ENCODE results near the gene GNAZ.

GNAZ gene

DNA sequence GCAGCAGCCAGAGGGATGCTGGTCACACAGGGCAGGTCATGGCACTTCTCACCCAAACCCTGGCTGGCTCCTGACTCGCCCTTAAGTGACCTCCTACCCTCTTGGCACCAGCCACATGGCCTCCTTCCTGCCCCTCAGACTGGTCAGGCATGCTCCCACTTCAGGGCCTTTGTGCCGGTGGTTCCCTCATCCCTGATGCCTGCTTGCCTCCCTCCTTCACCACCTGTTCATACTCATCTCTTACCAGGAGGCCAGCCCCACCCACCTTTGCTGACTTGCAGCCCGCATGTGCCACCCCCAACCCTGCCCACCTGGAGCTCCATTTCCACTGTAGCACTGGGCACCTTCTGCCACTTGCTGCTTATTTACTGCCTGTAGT, 20.1 kb downstream of the GNAZ start:
- H3K4me3 ChIP-seq: no peak overlapping the region
- no peak for TF ChIP-seq CTCF (IDR thresholded peaks at IDR 0.05)
- H3K9me3 ChIP-seq: no peaks in the 10 kb centered on the region
- H3K4me1 ChIP-seq: no peaks in the 10 kb centered on the region
- no peak overlapping the region for H3K27ac ChIP-seq
- no peak for DNase-seq
- no peaks in the 10 kb centered on the region for H3K36me3 ChIP-seq
- intact Hi-C loops (cut with DNase I; ENCODE audit: low total_unique reads): no loop called here
- H3K27me3 ChIP-seq: no peaks in the 10 kb centered on the region

DNA sequence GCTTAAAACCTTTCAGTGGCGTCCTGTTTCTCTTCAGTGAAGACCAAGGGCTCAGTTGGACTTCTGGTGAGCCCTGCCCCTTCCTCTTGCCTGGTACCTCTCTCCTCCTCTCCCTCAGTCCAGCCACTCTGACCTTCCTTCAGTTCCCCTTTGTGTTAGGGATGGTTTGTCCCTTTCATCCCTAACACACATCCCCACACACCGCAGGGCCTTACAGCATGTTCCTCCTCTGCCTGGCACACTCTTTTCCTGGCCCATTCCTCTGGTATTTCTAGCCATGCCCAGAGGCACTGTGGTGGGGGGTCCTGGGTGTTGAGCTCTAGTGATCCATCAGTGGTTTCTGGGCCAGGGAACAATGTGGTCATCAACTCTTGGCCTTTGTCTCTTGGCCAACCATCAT, 21.4 kb downstream of the GNAZ start:
- H3K27me3 ChIP-seq: no peaks in the 10 kb centered on the region
- TF ChIP-seq CTCF (IDR thresholded peaks at IDR 0.05): no peak
- intact Hi-C loops (cut with DNase I; ENCODE audit: low total_unique reads): no loop called here

GRCh38 chr22:23092217-23092955, 22.1 kb downstream of the GNAZ start:
- intact Hi-C loops (cut with DNase I; ENCODE audit: low total_unique reads): no loop called here
- Histone ChIP-seq H3K27me3 (no peaks in the 10 kb centered on the region), H3K4me3 (no peak overlapping the region), H3K9me3 (no peaks in the 10 kb centered on the region), H3K27ac (no peak overlapping the region), H3K36me3 (no peaks in the 10 kb centered on the region), H3K4me1 (no peaks in the 10 kb centered on the region)
- TF ChIP-seq CTCF (IDR thresholded peaks at IDR 0.05): no peak
- no peak for DNase-seq

More for the DNA sequence above, 21.4 kb downstream of the GNAZ start:
- Histone ChIP-seq H3K9me3 (no peaks in the 10 kb centered on the region), H3K27ac (no peak overlapping the region), H3K4me3 (no peak overlapping the region), H3K36me3 (no peaks in the 10 kb centered on the region), H3K4me1 (no peaks in the 10 kb centered on the region)
- DNase-seq: no peak

DNA sequence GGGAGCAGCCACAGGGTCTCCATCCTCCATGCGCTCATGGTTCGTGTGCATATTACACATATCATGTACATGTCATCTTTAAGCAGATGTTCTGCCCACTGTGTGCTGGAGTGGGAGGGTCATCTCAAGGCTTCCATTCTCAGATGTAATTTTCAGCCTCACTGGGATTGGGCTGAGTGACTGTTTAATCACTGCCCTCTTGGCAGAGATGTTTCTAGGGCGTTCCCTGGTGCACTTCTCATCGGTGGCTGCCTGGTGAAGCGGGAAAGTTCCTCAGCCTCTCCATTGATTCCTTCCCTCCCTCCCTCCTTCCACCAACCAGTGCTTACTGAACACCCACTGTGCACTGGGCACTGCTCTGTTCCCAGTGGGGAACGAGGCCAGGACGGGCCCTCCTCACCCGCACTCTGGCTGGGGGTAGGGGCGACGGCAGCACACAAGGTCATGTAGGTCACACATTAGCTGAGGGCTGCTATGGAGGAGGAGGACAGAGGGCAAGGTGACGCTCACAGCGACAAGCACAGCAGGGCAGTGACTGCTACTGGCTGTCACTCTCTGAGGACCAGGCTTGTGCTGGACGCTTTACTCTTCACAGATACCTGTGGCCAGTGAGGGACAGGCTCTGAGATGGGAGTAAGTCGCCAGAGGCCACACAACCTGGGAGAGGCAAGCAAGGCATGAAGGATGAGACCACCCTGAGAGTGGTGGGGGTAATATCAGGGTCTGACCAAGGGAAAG, 22.9 kb downstream of the GNAZ start:
- Histone ChIP-seq H3K4me3 (no peak overlapping the region), H3K27ac (no peak overlapping the region), H3K4me1 (peaks cover 0 to 5% (median 2%) of the 10 kb centered on the region in 4 donors), H3K36me3 (no peaks in the 10 kb centered on the region), H3K9me3 (no peaks in the 10 kb centered on the region), H3K27me3 (no peaks in the 10 kb centered on the region)
- TF ChIP-seq CTCF (IDR thresholded peaks at IDR 0.05): no peak
- intact Hi-C loops (cut with DNase I; ENCODE audit: low total_unique reads): no loop called here
- DNase-seq: no peak

DNA sequence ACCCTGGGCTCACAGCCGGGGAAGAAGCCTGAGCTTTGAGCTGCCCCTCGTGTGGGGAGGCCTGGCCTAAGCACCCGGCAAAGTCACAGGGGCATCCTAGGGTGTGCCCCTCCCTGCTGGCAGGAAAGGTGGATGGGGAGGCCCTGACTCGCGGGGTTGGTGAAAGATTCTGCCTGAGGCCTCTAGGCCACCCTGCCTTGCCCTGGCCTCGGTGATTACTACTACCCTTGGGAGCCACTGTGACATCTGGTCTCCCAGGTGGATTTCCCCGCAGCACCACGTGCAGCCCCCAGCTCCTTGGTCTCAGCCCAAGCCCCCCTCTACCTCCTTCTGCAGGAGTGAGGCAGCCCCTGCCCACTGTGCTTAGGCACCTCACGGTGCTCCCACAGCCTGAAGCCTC, 23.9 kb downstream of the GNAZ start:
- no peaks in the 10 kb centered on the region for H3K27me3 ChIP-seq
- no peak for TF ChIP-seq CTCF (IDR thresholded peaks at IDR 0.05)
- no peak overlapping the region for H3K4me3 ChIP-seq
- intact Hi-C loops (cut with DNase I; ENCODE audit: low total_unique reads): no loop called here
- no peak for DNase-seq
- peaks cover 0 to 15% (median 13%) of the 10 kb centered on the region in 4 donors for H3K4me1 ChIP-seq
- no peaks in the 10 kb centered on the region for H3K9me3 ChIP-seq
- no peaks in the 10 kb centered on the region for H3K36me3 ChIP-seq
- no peak overlapping the region for H3K27ac ChIP-seq

Measured in tibial artery (tissue), 4 donors.